Measurements from ENCODE around the gene AKAP8.
"Not testable (repeated sequence)": the region's sequence is repeated elsewhere in the genome, so short reads cannot be mapped to it uniquely, and the experiment has no call there.

The AKAP8 gene

DNA sequence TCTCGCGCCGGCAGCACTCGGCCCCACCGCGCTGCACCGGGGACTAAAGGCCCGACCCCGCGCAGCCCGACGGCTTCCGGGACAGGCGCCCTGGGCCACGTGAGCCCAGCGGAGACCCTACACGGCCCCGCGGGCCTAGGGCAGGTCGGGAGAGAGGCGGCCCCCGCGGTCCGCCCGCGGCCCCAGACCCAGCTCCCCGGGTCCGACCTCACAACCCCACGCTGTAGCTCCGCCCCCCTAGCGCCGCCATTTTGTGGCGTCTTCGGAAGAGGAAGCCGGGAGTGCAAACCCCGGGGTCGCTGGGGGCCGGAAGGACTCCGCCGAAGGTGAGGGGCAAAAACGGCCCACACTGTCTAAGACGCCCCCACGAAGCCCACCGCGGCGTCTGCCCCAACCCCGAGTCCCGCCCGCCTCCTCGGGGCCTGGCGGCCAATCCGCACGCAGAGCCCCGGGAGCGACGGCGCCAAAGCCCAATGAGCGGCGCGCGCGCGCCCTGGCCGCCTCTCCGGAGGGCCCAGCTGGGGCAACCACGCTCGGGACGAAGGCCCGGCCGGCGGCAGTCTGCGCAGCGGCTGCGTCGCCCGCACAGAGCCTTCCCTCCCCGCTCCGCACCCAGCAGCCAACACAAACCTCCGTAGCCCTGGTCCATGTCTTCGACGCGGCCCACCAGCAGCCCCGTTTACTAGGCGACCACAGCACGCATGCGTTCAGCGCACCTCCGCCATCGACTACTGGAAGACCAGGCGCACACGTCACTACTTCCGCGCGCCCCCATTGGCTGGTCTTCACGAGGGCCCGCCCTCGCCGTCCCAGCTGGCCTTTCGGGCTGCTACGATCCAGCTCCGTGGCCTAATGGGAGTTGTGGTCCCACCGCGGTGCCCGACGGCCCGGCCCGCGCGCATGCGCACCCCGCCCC lies at the start of gene AKAP8:
Gene AKAP8 (minus strand): TSS at position 705 of the 916 bp plus-strand sequence. CDS start 56 bp downstream, at position 649.
- DNase-seq = peak; percentile 97

DNA sequence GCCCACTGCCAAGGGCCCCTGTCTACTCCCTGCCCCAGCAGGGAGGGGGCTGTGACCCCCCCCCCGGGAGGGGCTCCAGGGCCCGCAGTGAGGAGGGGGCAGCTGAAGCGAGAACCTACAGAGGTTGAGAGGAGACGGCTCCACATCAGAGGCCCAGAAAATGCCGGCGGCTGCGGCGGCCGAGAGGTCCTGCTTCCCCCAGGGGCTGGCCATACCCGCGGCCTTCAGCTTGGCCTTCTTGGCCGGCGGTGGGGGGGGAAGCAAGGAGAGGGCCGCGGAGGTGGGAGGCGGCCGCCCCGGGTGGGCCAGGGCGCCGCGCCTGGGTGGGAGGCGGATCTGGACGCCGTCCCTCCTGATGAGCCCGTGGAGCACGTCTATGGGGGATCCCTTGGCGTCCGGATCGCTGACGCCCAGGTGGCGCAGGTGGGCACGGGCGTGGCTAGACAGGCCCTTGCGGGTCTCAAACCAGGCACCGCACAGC lies 48.4 kb upstream of the AKAP8 start:
- DNase-seq = no peak

DNA sequence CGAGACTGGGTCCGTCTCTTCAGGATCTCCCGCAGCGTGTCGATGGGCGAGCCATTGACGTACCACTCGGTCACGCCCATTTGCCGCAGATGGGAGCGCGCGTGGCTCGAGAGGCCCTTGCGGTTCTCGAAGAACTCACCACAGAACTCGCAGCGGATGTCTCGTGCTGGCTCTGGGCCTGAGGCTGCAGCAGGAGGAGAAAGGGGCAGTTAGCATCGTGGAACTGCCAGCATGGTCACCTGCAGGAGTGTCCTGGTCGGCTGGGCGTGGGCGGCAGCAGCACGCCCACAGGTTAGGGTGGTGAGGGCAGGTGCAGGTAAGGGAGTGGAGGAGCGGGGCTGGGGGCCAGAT lies 47.7 kb upstream of the AKAP8 start:
- no peak for DNase-seq

DNA sequence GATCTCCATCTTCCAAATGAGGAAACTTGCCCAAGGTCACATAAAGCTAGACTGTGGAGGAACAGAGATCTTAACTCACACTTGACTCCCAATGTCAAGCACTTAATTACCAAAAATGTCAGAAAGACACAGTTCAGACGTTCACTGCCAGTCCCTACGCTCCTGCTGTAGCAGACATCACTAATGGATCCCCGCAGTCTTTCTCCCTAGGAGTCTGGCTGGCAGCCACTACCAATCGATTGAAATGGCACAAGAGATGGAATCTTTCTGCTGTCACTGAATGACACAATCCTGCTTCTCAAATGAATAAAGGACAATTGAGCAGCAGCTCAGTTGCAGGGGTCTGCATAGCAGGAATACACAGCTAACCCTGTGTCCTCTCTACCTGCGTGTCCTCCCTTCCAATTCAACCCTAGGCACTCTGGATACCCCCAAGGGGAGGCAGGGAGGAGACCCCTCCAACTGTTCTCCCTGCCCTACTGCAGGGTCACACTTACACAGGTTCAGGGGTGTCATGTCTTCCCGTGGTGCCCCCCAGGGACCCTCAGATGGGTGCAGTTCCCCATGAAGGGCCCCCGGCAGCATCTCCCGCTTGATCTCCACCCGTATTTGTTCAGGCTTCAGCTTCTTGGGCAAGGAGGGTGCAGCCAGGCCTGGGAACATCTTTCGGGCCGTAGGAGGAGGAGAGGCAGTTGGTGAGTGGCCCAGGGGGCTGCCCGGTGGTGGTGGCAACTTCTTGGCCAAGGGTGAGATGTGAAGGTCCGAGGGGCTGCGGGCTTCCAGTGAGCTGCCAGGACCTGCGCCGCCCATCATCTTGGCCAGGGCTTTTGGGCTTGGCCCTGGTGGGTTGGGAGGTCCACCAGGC lies 47.1 kb upstream of the AKAP8 start:
- no peak for DNase-seq

DNA sequence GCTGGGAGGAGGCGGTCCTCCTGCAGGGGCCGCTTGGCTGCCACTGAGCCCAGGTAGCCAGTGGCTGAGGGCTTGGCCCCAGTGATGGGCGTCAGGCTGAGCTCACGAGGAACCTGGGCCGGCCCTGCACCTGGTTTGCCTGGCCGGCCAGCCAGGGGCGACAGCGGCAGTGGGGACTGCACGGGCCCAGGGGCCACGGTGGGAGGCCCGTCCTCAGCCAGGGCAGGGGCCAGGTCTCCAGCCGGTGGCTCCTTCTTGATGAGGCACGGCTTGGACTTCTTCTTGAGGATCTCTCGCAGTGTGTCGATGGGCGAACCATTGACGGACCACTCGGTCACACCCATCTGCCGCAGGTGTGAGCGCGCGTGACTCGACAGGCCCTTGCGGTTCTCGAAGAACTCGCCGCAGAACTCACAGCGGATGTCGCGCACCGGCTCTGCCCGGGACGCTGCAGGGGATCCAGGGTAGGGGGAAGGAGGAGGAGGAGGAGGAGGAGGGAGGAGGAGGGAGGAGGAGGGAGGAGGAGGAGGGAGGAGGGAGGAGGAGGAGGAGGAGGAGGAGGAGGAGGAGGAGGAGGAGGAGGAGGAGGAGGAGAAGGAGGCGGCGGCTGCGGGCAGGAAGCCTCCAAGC lies 45.8 kb upstream of the AKAP8 start:
- DNase-seq = no peak

DNA sequence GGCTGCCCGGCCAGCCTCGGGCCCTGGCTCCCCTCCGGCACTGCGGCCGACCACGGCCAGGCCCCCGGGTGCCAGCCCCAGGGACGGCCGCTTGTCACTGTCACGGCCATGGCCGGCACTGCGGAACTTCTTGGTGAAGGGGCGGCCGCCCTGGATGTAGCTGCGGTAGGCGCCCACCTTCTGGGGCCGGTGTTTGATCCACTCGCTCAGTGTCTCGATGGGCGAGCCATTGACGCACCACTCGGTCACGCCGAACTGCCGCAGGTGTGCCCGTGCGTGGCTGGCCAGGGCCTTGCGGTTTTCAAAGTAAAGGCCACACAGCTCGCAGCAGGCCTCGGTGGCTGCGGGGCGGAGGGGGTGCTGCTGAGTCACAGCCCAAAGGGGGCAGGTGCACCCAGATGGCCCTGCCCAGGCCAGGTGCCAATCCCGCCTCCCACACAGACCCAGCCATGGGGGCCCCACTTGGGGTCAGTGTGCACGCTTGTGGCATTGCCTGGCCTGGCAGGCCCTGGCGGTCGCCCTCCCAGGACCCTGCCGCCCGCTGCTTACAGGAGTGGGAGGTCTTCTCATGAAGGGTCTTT lies 45.2 kb upstream of the AKAP8 start:
- DNase-seq = no peak

DNA sequence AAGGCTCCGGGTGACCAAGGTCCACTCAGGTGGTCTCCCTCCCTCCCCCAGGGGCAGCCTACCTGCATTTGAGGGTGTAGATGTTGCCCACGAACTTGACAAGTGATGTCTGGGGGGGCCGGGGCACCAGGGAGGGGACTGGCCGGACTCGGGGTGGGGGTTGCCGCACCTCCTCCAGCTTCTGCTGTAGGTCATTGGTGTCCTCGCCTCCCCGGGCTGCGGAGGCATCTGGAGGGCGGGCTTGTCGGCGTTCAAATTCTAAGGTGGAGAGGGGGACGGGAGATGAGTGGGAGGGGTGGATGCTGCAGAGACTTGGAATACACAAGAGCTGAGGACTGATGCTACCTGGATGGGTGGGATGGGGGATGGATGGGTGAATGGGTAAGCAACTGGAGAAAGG lies 44.5 kb upstream of the AKAP8 start:
- no peak for DNase-seq

DNA sequence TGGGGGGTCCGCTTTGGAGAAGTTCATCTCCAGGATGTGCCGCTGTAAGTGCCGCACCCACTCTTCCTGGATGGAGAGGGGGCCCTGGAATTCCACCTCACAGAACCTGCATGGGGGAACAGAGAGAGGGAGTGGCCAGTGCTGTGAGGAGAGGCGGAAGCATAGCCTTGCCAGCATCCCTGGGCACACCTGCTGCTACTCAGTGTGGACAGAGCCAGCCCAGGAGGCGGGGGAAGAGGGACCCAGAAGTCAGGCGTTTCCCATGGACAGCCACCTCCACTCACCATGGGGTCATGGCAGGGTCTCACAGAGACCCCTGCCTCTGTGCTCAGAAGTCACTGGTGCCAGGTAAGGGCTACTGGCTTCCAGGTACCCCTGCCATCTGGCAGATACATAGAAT lies 43.5 kb upstream of the AKAP8 start:
- DNase-seq = no peak

DNA sequence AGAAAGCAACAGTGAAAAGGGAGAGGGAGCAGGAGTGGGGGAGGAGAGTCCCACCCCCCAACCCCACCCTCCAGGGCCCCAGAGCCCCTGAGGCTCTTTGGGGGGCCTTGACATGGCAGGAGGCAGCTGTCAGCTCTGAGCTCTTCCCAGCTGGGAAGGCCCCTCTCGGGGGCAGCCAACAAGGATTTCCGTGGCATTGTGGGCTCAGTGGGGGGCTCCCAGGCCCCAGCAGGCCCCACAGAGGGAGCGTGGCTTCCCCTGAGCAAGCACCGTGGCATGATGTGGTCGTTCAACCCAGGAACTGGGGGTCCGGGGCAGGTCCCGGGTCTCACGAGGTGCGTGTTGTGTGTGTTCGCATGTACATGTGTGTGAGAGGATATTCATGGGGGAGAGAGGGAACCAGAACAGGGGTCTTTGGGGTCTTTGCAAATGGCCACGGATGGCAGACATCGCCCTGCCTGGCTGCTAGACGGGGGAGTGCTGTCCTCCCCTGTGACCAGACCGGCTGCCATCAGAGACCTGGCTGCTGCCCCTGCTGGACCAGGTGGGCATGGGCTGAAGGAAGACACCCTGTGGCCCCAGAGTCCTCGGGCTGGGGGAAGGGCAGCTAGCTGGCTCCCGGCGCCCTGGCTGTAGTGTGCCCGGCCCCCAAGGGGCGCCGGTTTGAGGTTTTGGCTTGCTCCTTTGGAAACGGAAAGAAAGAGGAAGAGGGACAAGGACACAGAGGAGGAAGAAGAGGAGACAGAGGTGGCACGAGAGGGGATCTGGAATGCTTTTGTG lies 42.9 kb upstream of the AKAP8 start:
- DNase-seq = no peak

DNA sequence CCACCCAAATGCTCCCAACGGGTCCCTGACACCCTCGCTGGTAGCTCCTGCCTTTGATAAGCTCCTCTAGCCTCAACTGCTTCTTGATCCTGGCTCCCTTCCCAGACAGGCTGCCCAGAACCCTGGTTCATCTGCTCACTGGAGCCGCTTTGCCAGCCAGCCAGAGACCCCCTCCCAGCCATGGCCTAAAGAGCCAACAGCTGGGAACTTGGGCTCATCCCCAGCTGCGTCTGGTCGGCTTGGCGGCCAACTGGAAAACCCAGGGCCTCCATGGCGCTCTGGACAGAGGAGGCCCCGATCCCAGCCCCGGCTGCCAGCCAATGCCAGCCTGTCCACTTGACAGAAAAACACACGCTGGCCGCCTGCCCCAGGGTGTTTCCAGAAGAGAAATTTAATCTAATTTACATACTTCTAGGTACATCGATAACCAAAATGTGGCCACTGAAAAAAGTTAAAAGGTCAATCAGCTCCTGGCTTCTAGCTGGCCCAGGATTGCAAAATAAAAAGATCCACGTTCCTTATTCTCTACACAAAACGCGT lies 42.2 kb upstream of the AKAP8 start:
- no peak for DNase-seq

DNA sequence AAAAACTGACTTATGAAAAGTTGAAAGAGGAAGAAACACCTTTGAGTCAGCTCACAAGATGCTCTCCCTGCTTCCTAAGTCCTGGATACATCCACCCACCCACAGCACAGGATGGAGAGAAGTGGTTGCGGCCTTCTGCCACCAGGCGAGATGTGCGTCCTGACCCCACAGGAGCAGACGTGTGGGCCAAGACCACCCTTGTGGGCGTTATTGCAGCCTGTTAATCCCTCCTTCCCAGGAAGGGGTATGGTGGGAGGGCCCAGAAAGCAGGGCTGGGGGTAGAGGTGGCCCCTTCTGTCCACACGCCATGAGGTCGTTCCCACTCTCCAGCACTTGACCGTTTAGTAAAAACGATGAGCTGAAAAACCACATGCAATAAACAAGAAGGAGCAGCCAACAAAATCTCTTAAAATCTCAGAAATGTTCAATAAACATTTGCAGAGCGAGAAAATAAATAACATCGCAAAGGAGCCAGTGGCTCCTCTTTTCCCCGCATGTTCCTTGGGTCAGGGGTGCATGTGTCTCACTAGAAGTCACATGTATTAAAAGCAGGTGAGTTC lies 41.6 kb upstream of the AKAP8 start:
- DNase-seq = no peak

DNA sequence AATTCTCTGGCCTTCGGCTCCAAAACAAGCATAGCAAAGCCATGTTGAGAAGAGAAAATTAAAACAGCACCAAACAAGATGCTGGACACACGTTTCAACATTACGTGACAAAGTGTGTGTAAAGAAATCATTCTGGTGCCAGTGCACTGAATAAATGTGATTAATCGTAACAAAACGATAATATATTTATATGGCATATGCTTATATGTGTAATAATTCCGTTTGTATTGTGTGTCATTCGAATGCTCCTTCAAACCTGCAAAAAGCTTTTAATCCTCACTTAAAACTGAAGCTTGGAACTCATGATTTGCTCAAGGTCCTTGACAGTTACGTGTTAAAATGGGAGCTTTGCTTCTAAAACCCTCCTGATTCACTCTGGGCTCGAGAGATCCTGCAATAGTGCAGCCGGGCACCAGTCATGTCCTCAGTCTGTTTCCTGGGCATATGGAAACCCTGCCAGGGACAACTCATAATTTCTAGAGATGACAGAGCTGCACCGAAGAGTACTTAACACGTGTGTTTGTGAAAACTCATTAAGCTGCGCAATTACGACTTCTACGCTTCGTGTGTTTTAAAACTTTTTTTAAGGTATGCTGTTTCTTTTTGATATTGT lies 39.9 kb upstream of the AKAP8 start:
- no peak for DNase-seq

DNA sequence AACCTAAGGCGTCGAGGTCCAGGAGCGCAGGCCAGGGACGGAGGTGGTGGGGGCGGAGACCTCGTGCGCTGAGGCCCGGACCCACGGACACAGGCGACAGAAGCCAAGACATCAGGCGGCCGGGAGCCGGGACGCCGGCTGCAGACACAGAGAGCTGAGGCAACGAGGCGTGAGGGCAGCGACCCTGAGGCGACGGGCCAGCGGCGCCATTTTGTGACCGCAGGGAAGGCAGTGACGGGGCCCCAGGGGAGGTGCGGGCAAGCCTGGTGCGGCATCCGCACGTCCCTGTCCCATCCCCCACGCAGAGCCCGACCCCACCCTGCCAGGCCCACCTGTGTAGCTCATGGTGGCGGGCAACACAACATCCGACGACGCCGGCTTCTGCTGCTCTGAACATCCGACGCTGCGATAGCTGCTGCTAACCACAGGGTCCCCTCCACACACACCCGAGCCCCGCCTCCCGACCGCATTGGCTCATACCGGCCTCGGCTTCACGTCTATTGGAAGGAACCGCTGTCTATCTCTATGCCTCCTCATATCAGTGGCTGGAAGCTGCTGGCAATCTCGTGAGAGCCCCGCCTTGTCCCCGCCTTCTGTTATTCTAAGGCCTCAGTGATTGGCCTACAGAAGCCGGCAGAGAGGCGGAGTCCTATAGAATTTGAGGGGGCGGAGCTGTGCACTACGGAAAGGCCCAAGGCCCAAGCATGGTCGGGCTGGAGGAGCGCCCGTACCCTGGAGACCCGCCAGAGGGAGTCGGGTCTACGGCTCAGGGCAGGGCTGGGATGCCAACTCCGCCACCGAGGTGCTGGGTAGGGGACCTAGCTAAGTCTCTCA lies 39.2 kb upstream of the AKAP8 start, which contains the start of gene AKAP8L:
Gene AKAP8L (minus strand): TSS at position 410 of the 834 bp plus-strand sequence. CDS start 65 bp downstream, at position 345.
- DNase-seq = peak; percentile 95

DNA sequence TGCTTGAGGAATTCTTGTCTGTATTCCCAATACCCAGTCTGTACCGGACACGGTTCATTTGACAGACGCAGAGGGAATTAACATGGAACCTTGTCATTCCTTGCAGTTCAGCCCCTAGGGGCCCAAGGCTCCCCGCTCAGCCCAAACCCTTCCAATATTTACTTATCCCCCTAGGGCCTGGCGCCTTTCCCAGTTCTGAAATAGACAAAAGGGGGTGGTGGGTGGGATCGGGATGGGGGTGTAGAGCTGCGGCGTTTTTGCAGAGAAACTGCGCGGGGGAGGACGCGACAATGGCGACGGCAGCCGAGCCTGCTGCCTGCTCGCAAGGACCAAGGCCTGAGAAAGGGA lies 38.6 kb upstream of the AKAP8 start:
- no peak for DNase-seq

DNA sequence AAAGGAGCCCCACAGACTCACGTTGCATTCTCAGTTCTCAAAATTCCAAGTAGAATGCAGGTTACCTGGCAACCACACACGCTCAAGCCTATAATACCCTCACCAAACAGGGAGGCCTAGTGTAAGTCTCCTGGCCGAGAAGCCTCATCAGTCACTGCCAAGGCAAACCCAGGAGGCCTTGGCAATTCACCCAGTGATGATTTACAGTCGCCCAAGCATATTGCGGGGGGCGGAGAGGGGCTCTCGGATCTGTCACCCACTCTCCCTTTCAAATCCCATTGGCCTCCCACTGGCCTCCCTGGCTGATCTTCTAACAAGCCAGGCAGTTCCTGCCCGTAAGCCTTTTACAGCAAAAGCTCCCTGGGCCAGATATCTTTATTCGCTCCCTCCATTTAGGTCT lies 38.1 kb upstream of the AKAP8 start:
- DNase-seq = no peak

DNA sequence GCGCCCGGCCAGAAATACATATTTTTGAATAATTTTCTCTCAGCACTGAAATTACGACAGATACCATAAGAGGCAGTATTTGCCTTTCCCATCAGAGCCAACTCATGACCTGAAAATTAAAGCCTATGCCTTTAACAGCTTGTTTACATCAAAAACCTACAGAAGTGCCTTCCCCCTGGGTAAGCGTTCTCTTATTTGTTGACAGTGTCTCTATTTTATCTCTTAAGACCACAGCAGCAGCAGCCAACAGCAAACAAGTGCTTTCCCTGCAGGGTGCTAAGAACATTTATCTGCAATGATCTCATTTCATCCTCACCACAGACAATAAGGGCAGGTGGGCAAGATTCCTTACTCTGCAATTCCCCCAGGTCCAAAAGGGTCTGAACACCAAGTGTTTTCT lies 33.2 kb upstream of the AKAP8 start:
- DNase-seq = no peak

DNA sequence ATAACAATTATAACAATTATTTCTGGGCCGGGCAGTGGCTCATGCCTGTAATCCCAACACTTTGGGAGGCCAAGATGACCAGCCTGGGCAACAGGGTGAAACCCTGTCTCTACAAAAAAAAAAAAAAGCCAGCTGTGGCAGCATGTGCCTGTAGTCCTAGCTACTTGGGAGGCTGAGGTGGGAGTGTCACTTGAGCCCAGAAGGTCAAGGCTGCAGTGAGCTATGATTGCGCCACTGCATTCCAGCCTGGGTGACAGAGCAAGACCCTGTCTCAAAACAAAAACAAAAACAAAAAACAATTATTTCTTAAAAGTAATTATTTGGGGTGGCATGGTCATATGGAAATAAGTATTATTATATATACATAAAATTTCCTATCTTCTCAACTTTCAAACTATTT lies 31.8 kb upstream of the AKAP8 start:
- not testable (repeated sequence) for DNase-seq

DNA sequence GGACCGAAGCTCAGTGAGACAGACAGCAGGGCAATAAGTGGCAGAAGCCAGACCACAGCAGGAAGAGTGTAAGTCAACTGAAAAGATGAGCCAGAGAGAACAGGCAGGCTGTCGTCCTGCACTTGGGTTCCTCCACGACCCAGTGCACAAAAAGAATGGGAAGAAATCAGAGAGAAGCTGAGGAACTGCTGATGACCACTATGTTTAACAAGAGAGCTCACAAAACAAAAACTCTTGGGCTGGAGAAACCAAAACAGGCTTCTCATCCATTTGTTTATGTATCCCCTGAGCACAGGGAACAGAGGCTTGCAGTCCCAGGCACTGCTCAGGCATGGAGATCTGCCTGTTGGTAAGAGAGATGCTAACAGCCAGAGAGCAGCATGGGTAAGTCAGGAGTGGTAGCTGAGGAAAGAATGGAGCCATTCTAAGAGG lies 25.2 kb upstream of the AKAP8 start:
- DNase-seq = no peak

DNA sequence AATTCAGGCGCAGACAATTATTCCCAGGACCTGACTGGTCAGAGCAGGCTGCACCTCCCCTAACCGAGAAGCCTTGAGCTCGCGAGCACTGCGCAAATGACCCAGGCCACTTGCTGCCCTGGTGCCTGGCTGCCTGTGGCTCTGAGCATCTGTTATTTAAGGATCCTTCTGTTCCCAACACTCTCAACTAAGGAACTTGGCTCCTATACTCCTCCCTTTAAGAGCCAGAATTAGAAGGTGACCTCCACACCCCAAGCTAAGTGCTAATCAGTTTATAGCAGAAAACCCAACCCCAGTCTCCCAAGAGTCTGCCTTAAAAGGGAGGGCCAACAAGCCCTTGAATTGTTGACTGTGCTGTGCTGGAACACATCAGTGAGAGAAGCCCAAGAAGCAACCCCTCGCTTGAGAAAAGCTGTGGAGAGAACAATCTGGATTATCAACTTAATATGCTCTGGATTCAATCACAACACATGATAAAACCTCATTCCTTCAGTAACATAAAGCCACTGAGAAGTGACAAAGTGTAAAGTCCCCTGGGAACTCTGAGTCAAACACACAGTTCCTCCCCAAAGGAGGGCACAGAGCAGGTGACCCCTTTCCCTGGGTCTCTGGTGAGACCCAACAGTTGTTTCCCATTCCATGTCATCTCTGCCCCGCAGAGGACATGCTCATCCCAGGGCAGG lies 24.7 kb upstream of the AKAP8 start:
- DNase-seq = no peak

Measured in stimulated activated CD4-positive, alpha-beta T cell treated with anti-CD3 and anti-CD28 coated beads, Interleukin-12 subunit alpha, Interleukin-12 subunit beta, amount 100 ng/mL, for 4 hours (primary cell).